ENCODE measurements around the gene TTC33.

TTC33 gene

DNA sequence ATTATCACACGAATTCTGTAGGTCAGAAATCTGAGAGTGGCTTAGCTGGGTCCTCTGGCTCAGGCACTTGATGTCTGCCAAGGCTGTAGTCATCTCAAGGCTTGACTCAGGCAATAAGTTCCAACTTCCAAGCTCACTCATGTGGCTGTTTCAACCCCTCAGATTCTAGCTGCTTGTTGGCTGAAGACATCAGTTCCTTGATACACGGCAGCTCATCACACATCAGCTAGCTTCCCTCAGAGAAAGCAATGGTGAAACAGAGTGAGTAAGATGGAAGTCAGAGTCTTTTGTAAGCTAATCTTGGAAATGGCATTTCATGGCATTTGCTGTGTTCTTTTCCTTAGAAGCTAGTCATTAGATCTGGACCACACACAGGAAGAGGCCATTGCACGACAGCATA lies 280.2 kb downstream of the TTC33 start:
- DNase-seq, result no peak

- no peak for DNase-seq
Observed at GRCh38 chr5:40474250-40474649, 281.5 kb downstream of the TTC33 start.

DNA sequence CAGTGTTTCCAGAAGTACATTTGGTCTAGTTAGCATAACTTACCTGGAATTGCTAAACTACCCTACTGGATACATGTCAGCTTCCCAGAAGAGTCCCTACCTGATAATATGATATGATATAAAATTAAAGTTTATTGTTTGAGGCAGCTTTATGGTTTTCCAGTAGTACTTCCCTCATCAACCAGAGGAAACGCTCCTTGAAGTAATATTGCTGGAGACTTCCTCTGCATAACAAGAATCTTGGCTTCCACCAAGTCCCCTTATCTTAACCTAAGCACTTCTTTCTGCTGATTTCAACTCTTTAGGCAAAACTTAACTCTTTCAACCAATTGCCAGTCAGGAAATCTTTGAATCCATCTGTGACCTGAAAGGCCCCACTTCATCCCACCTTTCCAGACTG lies 290.3 kb downstream of the TTC33 start:
- no peak for DNase-seq

GRCh38 chr5:40464511-40464910 lies 291.2 kb downstream of the TTC33 start:
- no peak for DNase-seq

Measured in activated CD4-positive, alpha-beta T cell treated with anti-CD3 and anti-CD28 coated beads, Interleukin-10, Interleukin-2, amounts not matched to agents 100 ng/mL and 50 ng/mL, durations not matched to agents 16 hours and 8 hours (primary cell).